Measurements from ENCODE around the gene ARHGAP10.

Gene ARHGAP10

DNA sequence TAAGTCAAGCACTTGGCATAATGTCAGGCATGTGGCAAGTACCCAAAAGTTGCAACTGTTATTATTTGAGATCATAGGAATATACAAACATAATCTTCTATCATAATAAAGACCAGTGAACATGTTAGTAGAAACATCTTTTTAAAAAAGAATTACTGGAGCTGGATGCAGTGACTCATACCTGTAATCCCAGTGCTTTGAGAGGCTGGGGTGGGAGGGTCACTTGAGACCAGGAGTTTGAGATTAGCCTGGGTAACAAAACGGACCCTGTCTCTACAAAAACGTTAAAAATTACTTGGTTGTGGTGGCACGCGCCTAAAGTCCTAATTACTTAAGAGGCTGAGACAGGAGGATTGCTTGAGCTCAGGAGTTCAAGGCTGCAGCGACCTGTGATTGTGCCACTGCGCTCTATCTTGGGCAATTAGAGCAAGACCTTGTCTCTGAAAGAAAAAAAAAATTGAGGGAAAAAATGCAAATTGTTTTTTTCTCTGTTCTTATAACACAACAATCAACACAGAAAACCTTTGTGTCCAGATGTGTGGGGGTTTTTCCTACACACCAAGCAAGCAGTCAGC lies 284.3 kb downstream of the ARHGAP10 start:
- Histone ChIP-seq H3K36me3 (ENCODE audit: control insufficient read depth, insufficient read depth, low read length) (no peaks in the 10 kb centered on the region), H3K4me3 (ENCODE audit: low read depth, low read length) (no peak overlapping the region), H3K27ac (ENCODE audit: low read depth, low read length) (no peak overlapping the region), H3K9me3 (ENCODE audit: control insufficient read depth, insufficient read depth, low read depth, low read length) (no peaks in the 10 kb centered on the region), H3K27me3 (ENCODE audit: control insufficient read depth, insufficient read depth, low read length) (no peaks in the 10 kb centered on the region), H3K9ac (ENCODE audit: low read length) (no peak overlapping the region), H3K4me1 (ENCODE audit: control insufficient read depth, insufficient read depth, low read length) (peaks cover 13% of the 10 kb centered on the region)

DNA sequence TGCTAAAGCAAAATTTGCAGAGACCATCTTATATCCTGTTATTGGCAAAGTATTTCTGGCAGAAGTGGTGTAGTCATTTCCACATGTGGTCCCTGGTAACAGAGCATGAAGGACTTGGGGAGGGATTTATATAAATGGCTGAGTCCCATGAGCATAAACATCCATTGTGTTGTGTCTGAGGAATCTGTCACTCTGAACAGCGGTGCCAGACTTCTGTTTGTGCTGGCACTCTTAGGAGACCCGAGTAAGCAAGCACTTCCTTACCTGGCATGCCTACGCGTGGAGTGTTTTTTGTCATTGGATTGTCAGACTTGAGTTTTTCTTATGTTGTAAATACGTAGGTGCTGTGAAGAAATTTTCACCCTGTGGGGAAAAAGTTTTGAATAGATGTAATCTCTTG lies 285.9 kb downstream of the ARHGAP10 start:
- Histone ChIP-seq H3K27me3 (ENCODE audit: control insufficient read depth, insufficient read depth, low read length) (no peaks in the 10 kb centered on the region), H3K4me3 (ENCODE audit: low read depth, low read length) (no peak overlapping the region), H3K4me1 (ENCODE audit: control insufficient read depth, insufficient read depth, low read length) (peaks cover 13% of the 10 kb centered on the region), H3K9me3 (ENCODE audit: control insufficient read depth, insufficient read depth, low read depth, low read length) (no peaks in the 10 kb centered on the region), H3K9ac (ENCODE audit: low read length) (no peak overlapping the region), H3K36me3 (ENCODE audit: control insufficient read depth, insufficient read depth, low read length) (no peaks in the 10 kb centered on the region), H3K27ac (ENCODE audit: low read depth, low read length) (no peak overlapping the region)

DNA sequence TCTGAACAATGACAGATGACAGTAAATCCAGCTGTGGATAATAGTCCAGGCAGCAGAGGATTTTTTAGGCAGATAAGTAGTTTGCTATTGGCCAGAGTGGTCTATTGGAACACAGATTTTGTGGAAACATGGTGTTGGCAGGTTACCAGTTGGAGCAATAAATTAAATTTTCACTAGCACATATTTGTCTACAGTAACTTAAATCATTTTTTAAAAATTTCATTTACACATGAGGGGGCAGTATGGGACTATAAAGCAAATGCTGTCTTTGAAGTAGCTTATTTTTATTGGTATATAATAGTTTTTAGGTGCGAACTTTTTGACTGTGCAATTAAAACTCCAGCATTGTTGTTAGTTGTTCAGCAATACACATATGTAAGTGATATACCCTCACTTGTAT lies 289.8 kb downstream of the ARHGAP10 start:
- Histone ChIP-seq H3K9ac (ENCODE audit: low read length) (no peak overlapping the region), H3K9me3 (ENCODE audit: control insufficient read depth, insufficient read depth, low read depth, low read length) (no peaks in the 10 kb centered on the region), H3K4me1 (ENCODE audit: control insufficient read depth, insufficient read depth, low read length) (0 out of 2 replicates have a peak, but pooled peaks cover 2% of the 10 kb centered on the region), H3K36me3 (ENCODE audit: control insufficient read depth, insufficient read depth, low read length) (no peaks in the 10 kb centered on the region), H3K27me3 (ENCODE audit: control insufficient read depth, insufficient read depth, low read length) (no peaks in the 10 kb centered on the region), H3K27ac (ENCODE audit: low read depth, low read length) (no peak overlapping the region), H3K4me3 (ENCODE audit: low read depth, low read length) (no peak overlapping the region)

DNA sequence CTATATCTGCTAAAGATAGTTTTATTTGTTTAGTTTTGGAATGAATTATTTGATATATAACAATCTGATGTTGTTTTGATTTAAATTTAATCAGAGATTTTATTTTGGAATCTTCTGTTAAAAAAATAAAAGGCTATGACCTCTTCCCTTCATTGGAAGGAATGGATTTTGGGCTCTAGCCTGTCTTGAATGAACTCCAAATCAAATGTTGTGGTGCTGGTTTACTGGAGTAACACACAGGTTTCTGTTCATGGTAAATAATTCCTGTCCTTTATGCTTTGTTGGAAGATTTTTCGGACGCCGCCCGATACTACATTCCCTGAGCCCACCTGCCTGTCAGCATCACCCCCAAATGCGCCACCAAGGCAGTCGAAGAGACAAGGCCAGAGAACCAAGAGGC lies 291.1 kb downstream of the ARHGAP10 start:
- no peaks in the 10 kb centered on the region for H3K36me3 ChIP-seq (ENCODE audit: control insufficient read depth, insufficient read depth, low read length)
- H3K27me3 ChIP-seq (ENCODE audit: control insufficient read depth, insufficient read depth, low read length): no peaks in the 10 kb centered on the region
- no peak overlapping the region for H3K27ac ChIP-seq (ENCODE audit: low read depth, low read length)
- no peak overlapping the region for H3K4me3 ChIP-seq (ENCODE audit: low read depth, low read length)
- 0 out of 2 replicates have a peak, but pooled peaks cover 2% of the 10 kb centered on the region for H3K4me1 ChIP-seq (ENCODE audit: control insufficient read depth, insufficient read depth, low read length)
- no peaks in the 10 kb centered on the region for H3K9me3 ChIP-seq (ENCODE audit: control insufficient read depth, insufficient read depth, low read depth, low read length)
- H3K9ac ChIP-seq (ENCODE audit: low read length): no peak overlapping the region

DNA sequence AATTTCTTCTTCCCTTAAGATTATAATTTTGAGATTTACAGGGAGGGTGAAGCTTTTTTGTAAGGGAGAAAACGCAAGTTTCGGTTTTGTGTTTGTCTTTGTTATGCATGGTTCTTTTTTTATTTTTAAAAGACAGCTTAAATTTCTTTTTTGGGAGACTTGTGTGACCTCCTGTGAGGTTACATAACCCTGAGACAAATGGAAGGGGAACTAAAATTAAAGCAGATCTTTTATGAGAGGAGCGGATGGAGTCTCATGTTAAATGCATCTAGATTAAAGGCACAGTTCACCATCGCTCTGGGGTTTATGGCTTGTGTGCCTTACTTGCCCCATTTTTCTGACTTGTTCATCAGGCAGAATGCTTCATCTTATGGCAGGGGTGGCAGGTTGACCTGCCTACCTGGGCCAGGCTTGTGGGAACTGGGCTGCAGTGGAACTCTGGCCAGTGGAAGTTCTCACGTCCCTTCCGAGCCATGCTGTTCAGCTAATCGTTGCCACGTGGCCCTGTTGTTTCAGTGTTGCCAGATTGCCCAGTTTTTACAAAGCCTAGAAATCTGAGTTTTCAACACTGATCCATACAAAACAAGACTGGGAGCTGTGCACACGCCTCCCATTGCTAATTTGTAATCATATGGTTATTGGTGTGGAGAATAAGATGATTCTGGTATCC lies 291.8 kb downstream of the ARHGAP10 start:
- H3K9ac ChIP-seq (ENCODE audit: low read length): no peak overlapping the region
- no peaks in the 10 kb centered on the region for H3K27me3 ChIP-seq (ENCODE audit: control insufficient read depth, insufficient read depth, low read length)
- H3K36me3 ChIP-seq (ENCODE audit: control insufficient read depth, insufficient read depth, low read length): no peaks in the 10 kb centered on the region
- no peaks in the 10 kb centered on the region for H3K9me3 ChIP-seq (ENCODE audit: control insufficient read depth, insufficient read depth, low read depth, low read length)
- no peak overlapping the region for H3K27ac ChIP-seq (ENCODE audit: low read depth, low read length)
- 0 out of 2 replicates have a peak, but pooled peaks cover 2% of the 10 kb centered on the region for H3K4me1 ChIP-seq (ENCODE audit: control insufficient read depth, insufficient read depth, low read length)
- H3K4me3 ChIP-seq (ENCODE audit: low read depth, low read length): no peak overlapping the region

DNA sequence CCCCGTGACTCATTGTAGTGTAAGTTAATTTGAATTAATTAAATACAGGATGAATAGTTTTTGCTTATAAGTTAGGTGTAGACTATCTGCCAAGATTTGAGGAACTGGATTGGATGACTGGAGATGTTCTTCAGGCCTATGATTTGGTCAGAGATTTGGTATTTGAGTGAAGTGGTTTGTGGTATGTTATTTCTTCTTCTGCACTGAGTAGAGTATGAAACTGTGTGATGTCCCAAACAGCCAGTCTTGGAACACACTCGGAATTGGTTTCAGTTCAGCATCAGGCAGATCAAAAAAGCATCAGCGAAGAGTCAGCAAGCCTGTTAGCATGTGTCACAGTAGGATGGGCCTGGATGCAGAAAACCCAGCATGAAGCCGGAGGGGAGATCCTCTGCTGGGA lies 294.1 kb downstream of the ARHGAP10 start:
- H3K27me3 ChIP-seq (ENCODE audit: control insufficient read depth, insufficient read depth, low read length): no peaks in the 10 kb centered on the region
- no peak overlapping the region for H3K9ac ChIP-seq (ENCODE audit: low read length)
- no peak overlapping the region for H3K27ac ChIP-seq (ENCODE audit: low read depth, low read length)
- 0 out of 2 replicates have a peak, but pooled peaks cover 2% of the 10 kb centered on the region for H3K4me1 ChIP-seq (ENCODE audit: control insufficient read depth, insufficient read depth, low read length)
- no peak overlapping the region for H3K4me3 ChIP-seq (ENCODE audit: low read depth, low read length)
- no peaks in the 10 kb centered on the region for H3K36me3 ChIP-seq (ENCODE audit: control insufficient read depth, insufficient read depth, low read length)
- H3K9me3 ChIP-seq (ENCODE audit: control insufficient read depth, insufficient read depth, low read depth, low read length): no peaks in the 10 kb centered on the region

DNA sequence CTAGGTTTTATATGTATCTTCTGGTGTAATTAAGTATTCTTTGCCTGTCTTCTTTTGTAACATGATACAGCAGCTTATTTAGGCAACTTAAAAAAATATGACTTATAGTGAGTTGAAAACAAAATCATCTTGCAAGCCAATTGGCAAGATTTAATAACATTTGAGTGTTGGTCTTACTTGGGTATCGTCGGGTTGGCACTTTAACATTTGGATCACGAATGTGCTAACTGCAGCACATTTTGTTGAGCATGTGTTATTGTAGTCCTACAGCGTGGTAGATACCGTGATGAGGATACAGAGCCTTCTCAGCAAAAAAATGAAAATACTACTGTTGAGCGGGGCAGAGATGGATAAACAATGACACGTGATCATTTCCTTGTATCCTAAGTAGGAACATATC lies 295.3 kb downstream of the ARHGAP10 start:
- no peaks in the 10 kb centered on the region for H3K9me3 ChIP-seq (ENCODE audit: control insufficient read depth, insufficient read depth, low read depth, low read length)
- H3K4me3 ChIP-seq (ENCODE audit: low read depth, low read length): no peak overlapping the region
- H3K9ac ChIP-seq (ENCODE audit: low read length): no peak overlapping the region
- no peaks in the 10 kb centered on the region for H3K36me3 ChIP-seq (ENCODE audit: control insufficient read depth, insufficient read depth, low read length)
- H3K27ac ChIP-seq (ENCODE audit: low read depth, low read length): no peak overlapping the region
- H3K4me1 ChIP-seq (ENCODE audit: control insufficient read depth, insufficient read depth, low read length): 0 out of 2 replicates have a peak, but pooled peaks cover 2% of the 10 kb centered on the region
- no peaks in the 10 kb centered on the region for H3K27me3 ChIP-seq (ENCODE audit: control insufficient read depth, insufficient read depth, low read length)

DNA sequence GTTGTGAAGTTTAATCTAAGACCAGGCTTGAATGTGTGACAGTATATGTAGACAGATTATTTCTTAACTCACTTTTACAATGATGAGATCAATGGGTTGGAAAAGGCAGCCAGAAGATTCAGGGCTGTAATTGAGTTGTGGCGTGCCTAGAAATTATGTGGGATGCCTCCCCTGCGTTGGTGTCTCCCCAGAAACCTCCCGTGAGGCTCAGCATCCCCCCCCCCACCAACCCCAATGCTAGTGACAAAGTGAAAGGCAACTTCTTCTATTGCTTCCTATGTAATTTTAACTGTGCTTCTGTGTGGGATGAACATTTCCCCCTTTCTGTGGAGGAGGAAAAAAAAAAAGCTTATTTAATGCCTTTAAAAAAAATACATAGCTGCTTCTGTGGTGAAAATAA lies 297.9 kb downstream of the ARHGAP10 start:
- 0 out of 2 replicates have a peak, but pooled peaks cover 2% of the 10 kb centered on the region for H3K4me1 ChIP-seq (ENCODE audit: control insufficient read depth, insufficient read depth, low read length)
- H3K9ac ChIP-seq (ENCODE audit: low read length): no peak overlapping the region
- H3K27ac ChIP-seq (ENCODE audit: low read depth, low read length): no peak overlapping the region
- no peaks in the 10 kb centered on the region for H3K27me3 ChIP-seq (ENCODE audit: control insufficient read depth, insufficient read depth, low read length)
- H3K9me3 ChIP-seq (ENCODE audit: control insufficient read depth, insufficient read depth, low read depth, low read length): no peaks in the 10 kb centered on the region
- no peak overlapping the region for H3K4me3 ChIP-seq (ENCODE audit: low read depth, low read length)
- H3K36me3 ChIP-seq (ENCODE audit: control insufficient read depth, insufficient read depth, low read length): no peaks in the 10 kb centered on the region

DNA sequence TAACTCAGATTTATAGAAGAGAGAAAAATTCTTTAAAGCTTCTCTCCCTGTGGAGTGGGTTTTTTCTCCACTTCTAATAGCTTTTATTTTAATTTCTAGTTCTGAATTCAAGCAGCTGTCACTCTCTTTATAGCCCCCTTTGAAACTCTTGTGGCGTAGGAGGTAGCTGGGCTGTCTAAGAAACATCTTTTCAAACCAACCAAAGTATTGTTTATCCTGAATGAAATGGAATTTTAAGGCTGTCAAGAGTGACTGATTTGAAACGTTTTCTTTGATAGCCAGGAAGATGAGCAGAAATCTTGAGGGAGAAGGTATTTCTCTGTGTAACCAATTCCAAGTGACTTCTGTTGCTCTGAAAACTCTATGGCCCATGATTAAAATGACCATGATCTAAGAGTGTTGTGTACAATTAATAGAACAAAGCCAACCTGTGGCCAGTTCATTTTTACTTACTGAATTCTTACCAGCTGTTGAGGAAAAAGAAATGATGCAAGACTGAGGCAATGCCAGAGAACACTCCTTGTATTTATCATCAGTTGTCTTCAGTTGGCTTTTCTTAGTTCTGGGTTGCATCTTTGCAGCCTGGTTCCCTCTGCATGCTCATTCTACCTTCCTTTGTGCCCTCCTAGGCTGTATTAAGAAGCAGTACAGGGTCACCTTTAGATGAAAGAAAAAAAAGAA lies 298.4 kb downstream of the ARHGAP10 start:
- H3K9ac ChIP-seq (ENCODE audit: low read length): no peak overlapping the region
- H3K4me3 ChIP-seq (ENCODE audit: low read depth, low read length): no peak overlapping the region
- H3K4me1 ChIP-seq (ENCODE audit: control insufficient read depth, insufficient read depth, low read length): 0 out of 2 replicates have a peak, but pooled peaks cover 2% of the 10 kb centered on the region
- H3K27me3 ChIP-seq (ENCODE audit: control insufficient read depth, insufficient read depth, low read length): no peaks in the 10 kb centered on the region
- no peaks in the 10 kb centered on the region for H3K9me3 ChIP-seq (ENCODE audit: control insufficient read depth, insufficient read depth, low read depth, low read length)
- no peak overlapping the region for H3K27ac ChIP-seq (ENCODE audit: low read depth, low read length)
- no peaks in the 10 kb centered on the region for H3K36me3 ChIP-seq (ENCODE audit: control insufficient read depth, insufficient read depth, low read length)

DNA sequence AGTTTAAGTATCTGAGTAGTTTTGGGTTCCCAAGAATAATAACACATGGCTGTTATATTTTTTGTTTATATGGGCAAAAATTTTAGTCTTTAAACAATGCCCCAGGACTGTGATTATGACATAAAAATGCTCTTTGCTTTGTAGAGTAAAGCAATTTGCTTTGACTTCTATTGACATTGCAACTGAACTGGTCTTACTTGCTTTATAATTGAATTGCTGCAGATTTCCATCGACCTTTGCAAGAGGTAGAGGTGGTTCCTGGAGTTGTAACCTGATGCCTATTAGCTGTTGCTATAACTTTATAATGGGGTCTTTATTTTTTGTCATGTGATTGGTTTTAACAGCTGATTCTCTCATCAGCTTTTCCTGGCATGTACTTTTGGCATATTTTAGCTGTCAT lies 302.9 kb downstream of the ARHGAP10 start:
- Histone ChIP-seq H3K36me3 (ENCODE audit: control insufficient read depth, insufficient read depth, low read length) (no peaks in the 10 kb centered on the region), H3K4me1 (ENCODE audit: control insufficient read depth, insufficient read depth, low read length) (no peaks in the 10 kb centered on the region), H3K4me3 (ENCODE audit: low read depth, low read length) (no peak overlapping the region), H3K27me3 (ENCODE audit: control insufficient read depth, insufficient read depth, low read length) (no peaks in the 10 kb centered on the region), H3K27ac (ENCODE audit: low read depth, low read length) (no peak overlapping the region), H3K9me3 (ENCODE audit: control insufficient read depth, insufficient read depth, low read depth, low read length) (no peaks in the 10 kb centered on the region), H3K9ac (ENCODE audit: low read length) (no peak overlapping the region)

DNA sequence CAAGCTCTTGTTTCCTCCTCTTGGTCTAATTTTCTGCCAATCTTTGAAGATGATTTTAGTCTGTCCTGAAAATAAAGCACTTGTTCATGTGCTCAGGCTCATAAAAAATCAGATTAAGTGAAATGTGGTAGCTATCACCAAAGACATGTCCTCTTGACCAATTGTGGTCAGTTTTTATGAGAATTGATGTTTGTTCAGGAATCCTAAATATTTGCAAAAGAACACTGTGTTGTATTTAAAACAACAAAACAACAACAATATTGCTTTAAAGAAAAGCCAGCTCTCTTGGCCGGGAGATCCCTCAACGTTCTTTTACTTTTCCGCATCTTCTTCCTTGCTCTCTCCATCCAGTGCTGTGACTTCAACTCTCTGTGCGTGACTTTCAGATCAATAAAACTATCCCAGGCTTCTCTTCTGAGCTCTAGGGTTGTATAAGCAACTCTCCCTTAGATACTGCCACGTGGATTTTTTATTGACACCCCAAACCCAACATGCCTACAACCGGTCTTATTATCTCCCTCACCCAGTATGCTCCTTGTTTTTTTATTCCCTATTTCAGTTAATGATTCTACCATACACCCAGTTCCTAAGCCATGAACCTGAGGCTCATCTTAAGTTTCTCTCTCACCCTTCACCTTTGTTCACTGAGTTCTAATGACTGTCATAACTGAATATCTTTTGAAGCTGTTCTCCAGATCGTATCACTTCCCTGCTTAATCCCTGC lies 309.9 kb downstream of the ARHGAP10 start:
- Histone ChIP-seq H3K4me3 (ENCODE audit: low read depth, low read length) (no peak overlapping the region), H3K36me3 (ENCODE audit: control insufficient read depth, insufficient read depth, low read length) (no peaks in the 10 kb centered on the region), H3K27ac (ENCODE audit: low read depth, low read length) (no peak overlapping the region), H3K4me1 (ENCODE audit: control insufficient read depth, insufficient read depth, low read length) (no peaks in the 10 kb centered on the region), H3K27me3 (ENCODE audit: control insufficient read depth, insufficient read depth, low read length) (no peaks in the 10 kb centered on the region), H3K9me3 (ENCODE audit: control insufficient read depth, insufficient read depth, low read depth, low read length) (no peaks in the 10 kb centered on the region), H3K9ac (ENCODE audit: low read length) (no peak overlapping the region)

Measured in HUES6 (cell line).